Stimulated activated CD4-positive, alpha-beta T cell treated with anti-CD3 and anti-CD28 coated beads, Interleukin-1b, Interleukin-23, amount 100 ng/mL, for 1 hour (primary cell): ENCODE results near the gene MAN1A1.

ENCODE experiments used
- DNase-seq, 2 donors: peaks; one replicate each; pipeline ENCODE4 v3.0.0-alpha.2; 2020; ENCODE audit warnings: low read depth in 2 of 2

The MAN1A1 gene

GRCh38 chr6:119196715-119197114 is 152.8 kb downstream of the MAN1A1 start:
- DNase-seq, result no peak

GRCh38 chr6:119195848-119196247 is 153.7 kb downstream of the MAN1A1 start:
- DNase-seq, result no peak

- no peak for DNase-seq
Observed at GRCh38 chr6:119195204-119195603, 154.4 kb downstream of the MAN1A1 start.

- DNase-seq, result no peak
Observed at GRCh38 chr6:119193707-119194106, 155.9 kb downstream of the MAN1A1 start.

- no peak for DNase-seq
Observed at GRCh38 chr6:119192200-119192599, 157.4 kb downstream of the MAN1A1 start.

- no peak for DNase-seq
Observed at GRCh38 chr6:119190176-119190575, 159.4 kb downstream of the MAN1A1 start.

- no peak for DNase-seq
Observed at GRCh38 chr6:119189498-119189897, 160.1 kb downstream of the MAN1A1 start.

- no peak for DNase-seq
Observed at GRCh38 chr6:119187596-119187995, 162.0 kb downstream of the MAN1A1 start.

- no peak for DNase-seq
Observed at GRCh38 chr6:119186490-119186889, 163.1 kb downstream of the MAN1A1 start.

- DNase-seq, result no peak
Observed at GRCh38 chr6:119184008-119184648, 165.4 kb downstream of the MAN1A1 start.

- no peak for DNase-seq
Observed at GRCh38 chr6:119183457-119183856, 166.1 kb downstream of the MAN1A1 start.

GRCh38 chr6:119182875-119183274 is 166.7 kb downstream of the MAN1A1 start:
- no peak for DNase-seq

GRCh38 chr6:119182216-119182803 is 167.3 kb downstream of the MAN1A1 start:
- DNase-seq, result no peak

- no peak for DNase-seq
Observed at GRCh38 chr6:119181046-119181445, 168.5 kb downstream of the MAN1A1 start.

- no peak for DNase-seq
Observed at GRCh38 chr6:119179842-119180241, 169.7 kb downstream of the MAN1A1 start.

- DNase-seq, result no peak
Observed at GRCh38 chr6:119179062-119179461, 170.5 kb downstream of the MAN1A1 start.

GRCh38 chr6:119176445-119176844 is 173.1 kb downstream of the MAN1A1 start:
- no peak for DNase-seq

- DNase-seq, result no peak
Observed at GRCh38 chr6:119174879-119175817, 174.4 kb downstream of the MAN1A1 start.

GRCh38 chr6:119174085-119174445 is 175.5 kb downstream of the MAN1A1 start:
- no peak for DNase-seq

- no peak for DNase-seq
Observed at GRCh38 chr6:119173249-119174084, 176.1 kb downstream of the MAN1A1 start.

GRCh38 chr6:119172824-119173223 is 176.7 kb downstream of the MAN1A1 start:
- no peak for DNase-seq
